A549 treated with dexamethasone at 1 μM for 4 hours (cell line): ENCODE results near the gene ZMYM4. TPM values are rescaled to one million over a fixed set of nuclear protein-coding genes. Genes with fewer than 3 reads are reported as not detected.

Experiments used
- total RNA-seq: library from RNA; stranded (reverse); fragments of 200-300 nt; extraction: Qiagen RNA extraction; gene quantifications from 5 replicates; pipeline ENCODE4 v1.2.3, GENCODE V29; 2022

Gene ZMYM4
- total RNA-seq, result 9.4 to 14.3 TPM (median 13.2 TPM) in 5 replicates

GRCh38 chr1:35268282-35269200 lies at the start of gene ZMYM4:
Gene ZMYM4, plus strand, starts transcription at chr1:35268709. Its CDS starts 338 bp downstream, at chr1:35269047.

Other genes starting within 250 kb of the ZMYM4 start
- 4.2 to 5.4 TPM (median 4.4 TPM) in 5 replicates for gene ZMYM6, start 236.8 kb upstream of the ZMYM4 start, total RNA-seq
- 3.5 to 8.9 TPM (median 6.8 TPM) in 5 replicates for gene ZMYM1, start 189.3 kb upstream of the ZMYM4 start, total RNA-seq
- gene SFPQ, start 75.6 kb upstream of the ZMYM4 start, total RNA-seq, result 221 to 293 TPM (median 244 TPM) in 5 replicates